Panc1 (cell line): ENCODE results near the gene ARHGAP23. TPM values are rescaled to one million over a fixed set of nuclear protein-coding genes. Genes with fewer than 3 reads are reported as not detected.

Source experiments
- ATAC-seq: fragments of 200-7000 bp; cut with Tn5 transposase; 2 replicates; pipeline ENCODE4 v1.9.1; 2020; ENCODE audit warnings: mild to moderate bottlenecking, moderate library complexity
- BruUV-seq: library from RNA; stranded (reverse); fragments of 400-500 nt; replicated peaks from 2 replicates; lab custom pipeline; 2021; lab: Mats Ljungman, UMichigan
- CTCF ChIA-PET: fragments of 300-600 bp; sonication (Branson Sonifier 250); formaldehyde crosslinking; loops from one replicate; lab custom pipeline; 2022; ENCODE audit warnings: antibody characterized with exemption; lab: Charles Lee
- POLR2A ChIA-PET: fragments of 300-600 bp; sonication (Branson Sonifier 250); formaldehyde crosslinking; loops from one replicate; lab custom pipeline; 2022; ENCODE audit warnings: antibody characterized with exemption; lab: Charles Lee
- DNase-seq: peaks from one replicate; pipeline ENCODE4 v3.0.0-alpha.2; 2010; ENCODE audit warnings: low read depth, low spot score
- H3K27ac ChIP-seq: 2 replicates; pipeline ENCODE4 v1.5.1; 2011; ENCODE audit warnings: mild to moderate bottlenecking, low read length, inconsistent platforms
- H3K27me3 ChIP-seq: fragments of 200-500 bp; sonication (Bioruptor generic); 2 replicates; pipeline ENCODE4 v1.6.0; 2014; ENCODE audit warnings: low read length, inconsistent platforms; ENCODE audit not compliant: control insufficient read depth, insufficient read depth
- H3K36me3 ChIP-seq: fragments of 200-500 bp; sonication (Bioruptor generic); 2 replicates; pipeline ENCODE4 v1.5.1; 2014; ENCODE audit warnings: inconsistent platforms, mild to moderate bottlenecking, low read length, moderate library complexity; ENCODE audit not compliant: control insufficient read depth, insufficient read depth
- H3K4me1 ChIP-seq: 2 replicates; pipeline ENCODE4 v1.5.1; 2011; ENCODE audit warnings: inconsistent platforms, mild to moderate bottlenecking, low read length, moderate library complexity; ENCODE audit not compliant: control insufficient read depth, insufficient read depth
- H3K4me3 ChIP-seq, 2 experiments: 2 replicates each; pipeline ENCODE4 v1.5.1; 2011 to 2012; ENCODE audit warnings: low read depth in 2 of 2, low read length in 2 of 2, mild to moderate bottlenecking in 2 of 2, inconsistent platforms in 1 of 2, moderate library complexity in 1 of 2
- H3K9me3 ChIP-seq: fragments of 200-500 bp; sonication (Bioruptor generic); 2 replicates; pipeline ENCODE4 v1.5.1; 2014; ENCODE audit warnings: low read depth, mild to moderate bottlenecking, inconsistent platforms, low read length, moderate library complexity; ENCODE audit not compliant: control insufficient read depth, insufficient read depth
- POLR2AphosphoS5 ChIP-seq: IDR thresholded peaks from 2 replicates; pipeline ENCODE4 v1.6.1; 2012; ENCODE audit warnings: mild to moderate bottlenecking, low read depth, low read length, moderate library complexity
- SIN3A ChIP-seq: IDR thresholded peaks from 2 replicates; pipeline ENCODE4 v1.6.1; 2012; ENCODE audit warnings: low read depth, mild to moderate bottlenecking, low read length, moderate library complexity, borderline replicate concordance; ENCODE audit not compliant: insufficient read depth
- TCF7L2 ChIP-seq: IDR thresholded peaks from 2 replicates; pipeline ENCODE4 v1.6.1; 2011; ENCODE audit warnings: mild to moderate bottlenecking, low read depth, low read length, inconsistent platforms
- in situ Hi-C: cut with HindIII; loops from 2 replicates; pipeline ENCODE4 v1.10.0; 2016; ENCODE audit warnings: low sequenced_read_pairs, low pct_unique_long_range_greater_than_20kb
- intact Hi-C: fragments of 100-400 bp; cut with micrococcal nuclease; formaldehyde crosslinking; loops from one replicate; pipeline ENCODE4 v1.10.0; 2022; ENCODE audit not compliant: unreplicated experiment
- total RNA-seq: library from RNA; stranded (reverse); gene quantifications from one replicate; pipeline ENCODE4 v1.2.1, GENCODE V29; 2021; ENCODE audit not compliant: unreplicated experiment
- TF ChIP-seq, protein P1 (sequence below): fragments of 450-650 bp; IDR thresholded peaks from 2 replicates; pipeline ENCODE4 v1.5.1; 2017; ENCODE audit warnings: mild to moderate bottlenecking
- TF ChIP-seq, protein P2 (sequence below), 2 experiments: IDR thresholded peaks; 2 replicates each; pipeline ENCODE4 v1.6.1; 2011 to 2012; ENCODE audit warnings: low read depth in 2 of 2, control low read depth in 1 of 2, low read length in 1 of 2, mild to moderate bottlenecking in 1 of 2, moderate library complexity in 1 of 2; ENCODE audit not compliant: insufficient read depth in 1 of 2

The ARHGAP23 gene
- total RNA-seq, 1 experiment from 2014 or later = 33.0 TPM

DNA sequence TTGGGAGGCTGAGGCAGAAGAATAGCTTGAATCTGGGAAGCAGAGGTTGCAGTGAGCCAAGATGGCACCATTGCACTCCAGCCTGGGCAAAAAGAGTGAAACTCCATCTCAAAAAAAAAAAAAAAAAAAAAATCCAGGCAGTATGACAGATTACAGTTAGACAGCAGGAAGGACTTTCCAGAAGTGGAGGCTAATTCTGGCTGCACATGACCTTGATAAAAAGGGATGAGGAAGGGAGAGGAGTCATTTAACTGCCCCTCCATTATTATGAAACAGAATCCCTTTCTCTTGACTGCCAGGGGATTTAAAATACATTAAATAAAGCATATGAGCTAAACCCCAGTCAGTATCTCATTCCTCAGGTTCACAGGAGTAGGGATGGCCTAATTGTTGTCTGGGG is 1.8 kb upstream of the ARHGAP23 start:
- ChIA-PET CTCF (no interaction called here), POLR2A (interaction anchor here (0.6 kb wide), 1 partner anchor 89 kb away, joined by 3 read pairs; no protein-coding TSS in a partner anchor)
- Histone ChIP-seq H3K27ac (no peak overlapping the region), H3K9me3 (no peaks in the 10 kb centered on the region), H3K36me3 (no peaks in the 10 kb centered on the region), H3K27me3 (no peaks in the 10 kb centered on the region), H3K4me3 (no peak overlapping the region), H3K4me1 (peaks cover 14% of the 10 kb centered on the region)
- TF ChIP-seq, protein P1, sequence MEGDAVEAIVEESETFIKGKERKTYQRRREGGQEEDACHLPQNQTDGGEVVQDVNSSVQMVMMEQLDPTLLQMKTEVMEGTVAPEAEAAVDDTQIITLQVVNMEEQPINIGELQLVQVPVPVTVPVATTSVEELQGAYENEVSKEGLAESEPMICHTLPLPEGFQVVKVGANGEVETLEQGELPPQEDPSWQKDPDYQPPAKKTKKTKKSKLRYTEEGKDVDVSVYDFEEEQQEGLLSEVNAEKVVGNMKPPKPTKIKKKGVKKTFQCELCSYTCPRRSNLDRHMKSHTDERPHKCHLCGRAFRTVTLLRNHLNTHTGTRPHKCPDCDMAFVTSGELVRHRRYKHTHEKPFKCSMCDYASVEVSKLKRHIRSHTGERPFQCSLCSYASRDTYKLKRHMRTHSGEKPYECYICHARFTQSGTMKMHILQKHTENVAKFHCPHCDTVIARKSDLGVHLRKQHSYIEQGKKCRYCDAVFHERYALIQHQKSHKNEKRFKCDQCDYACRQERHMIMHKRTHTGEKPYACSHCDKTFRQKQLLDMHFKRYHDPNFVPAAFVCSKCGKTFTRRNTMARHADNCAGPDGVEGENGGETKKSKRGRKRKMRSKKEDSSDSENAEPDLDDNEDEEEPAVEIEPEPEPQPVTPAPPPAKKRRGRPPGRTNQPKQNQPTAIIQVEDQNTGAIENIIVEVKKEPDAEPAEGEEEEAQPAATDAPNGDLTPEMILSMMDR = no peak
- TF ChIP-seq POLR2AphosphoS5 (no peak), SIN3A (no peak), TCF7L2 (no peak)
- TF ChIP-seq, protein P2, sequence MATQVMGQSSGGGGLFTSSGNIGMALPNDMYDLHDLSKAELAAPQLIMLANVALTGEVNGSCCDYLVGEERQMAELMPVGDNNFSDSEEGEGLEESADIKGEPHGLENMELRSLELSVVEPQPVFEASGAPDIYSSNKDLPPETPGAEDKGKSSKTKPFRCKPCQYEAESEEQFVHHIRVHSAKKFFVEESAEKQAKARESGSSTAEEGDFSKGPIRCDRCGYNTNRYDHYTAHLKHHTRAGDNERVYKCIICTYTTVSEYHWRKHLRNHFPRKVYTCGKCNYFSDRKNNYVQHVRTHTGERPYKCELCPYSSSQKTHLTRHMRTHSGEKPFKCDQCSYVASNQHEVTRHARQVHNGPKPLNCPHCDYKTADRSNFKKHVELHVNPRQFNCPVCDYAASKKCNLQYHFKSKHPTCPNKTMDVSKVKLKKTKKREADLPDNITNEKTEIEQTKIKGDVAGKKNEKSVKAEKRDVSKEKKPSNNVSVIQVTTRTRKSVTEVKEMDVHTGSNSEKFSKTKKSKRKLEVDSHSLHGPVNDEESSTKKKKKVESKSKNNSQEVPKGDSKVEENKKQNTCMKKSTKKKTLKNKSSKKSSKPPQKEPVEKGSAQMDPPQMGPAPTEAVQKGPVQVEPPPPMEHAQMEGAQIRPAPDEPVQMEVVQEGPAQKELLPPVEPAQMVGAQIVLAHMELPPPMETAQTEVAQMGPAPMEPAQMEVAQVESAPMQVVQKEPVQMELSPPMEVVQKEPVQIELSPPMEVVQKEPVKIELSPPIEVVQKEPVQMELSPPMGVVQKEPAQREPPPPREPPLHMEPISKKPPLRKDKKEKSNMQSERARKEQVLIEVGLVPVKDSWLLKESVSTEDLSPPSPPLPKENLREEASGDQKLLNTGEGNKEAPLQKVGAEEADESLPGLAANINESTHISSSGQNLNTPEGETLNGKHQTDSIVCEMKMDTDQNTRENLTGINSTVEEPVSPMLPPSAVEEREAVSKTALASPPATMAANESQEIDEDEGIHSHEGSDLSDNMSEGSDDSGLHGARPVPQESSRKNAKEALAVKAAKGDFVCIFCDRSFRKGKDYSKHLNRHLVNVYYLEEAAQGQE (IDR thresholded peaks at IDR 0.05; ENCODE audit: insufficient read depth in 1 of 2, low read depth in 2 of 2, low read length in 1 of 2) = no peak
- no TSS peak for BruUV-seq
- ATAC-seq (no peak), DNase-seq (no peak)
- in situ Hi-C loops (no loop called here), intact Hi-C loops (loop anchor here (10.0 kb wide), 1 partner anchor 58 kb away; no protein-coding TSS in a partner anchor)

DNA sequence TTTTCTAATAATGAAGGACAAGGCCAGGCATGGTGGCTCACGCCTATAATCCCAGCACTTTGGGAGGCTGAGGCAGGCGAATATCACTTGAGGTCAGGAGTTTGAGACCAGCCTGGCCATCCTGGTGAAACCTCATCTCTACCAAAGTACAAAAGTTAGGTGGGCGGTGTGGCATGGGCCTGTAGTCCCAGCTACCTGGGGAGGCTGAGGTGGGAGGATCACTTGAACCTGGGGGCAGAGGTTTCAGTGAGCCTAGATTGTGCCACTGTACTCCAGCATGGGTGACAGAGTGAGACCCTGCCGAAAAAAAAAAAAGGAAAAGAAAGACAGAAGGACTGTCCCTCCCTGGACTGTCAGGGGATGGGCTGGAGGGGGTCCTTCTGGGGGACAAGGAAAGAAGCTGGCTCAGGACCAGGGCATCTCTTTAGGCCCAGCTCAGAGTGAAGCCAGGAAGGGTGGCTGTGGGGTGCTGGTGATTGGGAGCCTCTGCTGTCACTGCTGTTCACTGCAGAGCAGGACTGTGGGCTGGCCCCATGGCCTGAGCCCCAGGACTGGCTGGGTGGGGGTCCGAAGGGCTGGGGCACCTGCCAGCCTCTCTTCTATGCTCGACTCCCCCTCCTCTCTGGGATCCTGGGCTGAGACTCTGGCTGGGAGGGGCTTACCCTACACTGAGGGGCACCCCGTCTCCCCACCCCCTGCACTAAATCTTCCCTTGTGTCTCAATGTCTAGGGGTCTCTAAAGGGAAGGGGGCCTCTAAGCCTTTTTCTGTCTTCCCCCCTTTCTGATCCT is 909 bp upstream of the ARHGAP23 start:
- peaks cover 14% of the 10 kb centered on the region for H3K4me1 ChIP-seq
- intact Hi-C loops (loop anchor here (10.0 kb wide), 1 partner anchor 57 kb away; no protein-coding TSS in a partner anchor), in situ Hi-C loops (no loop called here)
- TF ChIP-seq, protein P1 = no peak
- ATAC-seq = no peak
- BruUV-seq = no TSS peak
- H3K36me3 ChIP-seq = no peaks in the 10 kb centered on the region
- ChIA-PET CTCF (no interaction called here), POLR2A (no interaction called here)
- H3K4me3 ChIP-seq = peak overlapping the region; percentile 64 to 69
- peak overlapping the region; percentile 84 for H3K27ac ChIP-seq
- no peaks in the 10 kb centered on the region for H3K27me3 ChIP-seq
- no peaks in the 10 kb centered on the region for H3K9me3 ChIP-seq
- DNase-seq = no peak
